B cell (primary cell): ENCODE results near the gene DTX3L. TPM values are rescaled to one million over a fixed set of nuclear protein-coding genes. Genes with fewer than 3 reads are reported as not detected.

Experiments used
- ATAC-seq: fragments of 200-7000 bp; cut with Tn5 transposase; one replicate; pipeline ENCODE4 v1.10.0; 2021; ENCODE audit warnings: low read depth, mild to moderate bottlenecking, moderate number of reproducible peaks, moderate library complexity
- CTCF ChIA-PET: fragments of 350-600 bp; sonication (Branson Sonifier 250); formaldehyde crosslinking; loops from one replicate; lab custom pipeline; 2021; ENCODE audit warnings: antibody characterized with exemption, inconsistent platforms; lab: Charles Lee
- POLR2A ChIA-PET: fragments of 350-600 bp; sonication (Branson Sonifier 250); formaldehyde crosslinking; loops from one replicate; lab custom pipeline; 2021; ENCODE audit warnings: antibody characterized with exemption; lab: Charles Lee
- DNase-seq: peaks from one replicate; pipeline ENCODE4 v3.0.0; 2013
- H2AFZ ChIP-seq: 2 replicates; pipeline ENCODE4 v1.6.1; 2012; ENCODE audit warnings: mild to moderate bottlenecking, low read depth, low read length; ENCODE audit not compliant: insufficient read depth, poor library complexity, severe bottlenecking
- H3K27ac ChIP-seq, 2 donors: 1 replicate in 1 of 2; 2 replicates in 1 of 2; pipeline ENCODE4 v1.5.1; 2012 to 2013; ENCODE audit warnings: low read length in 2 of 2, mild to moderate bottlenecking in 2 of 2, moderate library complexity in 1 of 2
- H3K27me3 ChIP-seq, 4 experiments: fragments of 200-600 bp in 1 of 4; sonication (generic) in 1 of 4; replicated peaks in 1 of 4; 1 replicate in 2 of 4; 2 replicates in 2 of 4; pipeline versions ENCODE4 v1.6.1 to v1.7.0; 2013 to 2016; ENCODE audit warnings: low read length in 3 of 4, mild to moderate bottlenecking in 2 of 4, mixed read lengths in 1 of 4, moderate library complexity in 1 of 4; ENCODE audit not compliant: insufficient read depth in 4 of 4, control insufficient read depth in 3 of 4; ENCODE audit errors: control extremely low read depth in 1 of 4
- H3K36me3 ChIP-seq, 2 experiments: replicated peaks in 1 of 2; 1 replicate in 1 of 2; 2 replicates in 1 of 2; pipeline versions ENCODE4 v1.6.1 to v1.7.1; 2013; ENCODE audit warnings: low read length in 1 of 2; ENCODE audit not compliant: insufficient read depth in 2 of 2, control insufficient read depth in 1 of 2; ENCODE audit errors: control extremely low read depth in 1 of 2, extremely low read depth in 1 of 2
- H3K4me1 ChIP-seq, 2 donors: fragments of 200-600 bp in 1 of 2; sonication (generic) in 1 of 2; 1 replicate in 1 of 2; 2 replicates in 1 of 2; pipeline versions ENCODE4 v1.5.1 to v1.6.1; 2013 to 2017; ENCODE audit warnings: low read length in 2 of 2; ENCODE audit not compliant: control insufficient read depth in 2 of 2, insufficient read depth in 2 of 2
- H3K4me2 ChIP-seq: replicated peaks from 2 replicates; pipeline ENCODE3; 2012; ENCODE audit warnings: mild to moderate bottlenecking, low read depth, low read length; ENCODE audit not compliant: poor library complexity, severe bottlenecking
- H3K4me3 ChIP-seq, 5 experiments: fragments of 200-600 bp in 1 of 5; sonication (generic) in 1 of 5; 1 replicate in 3 of 5; 2 replicates in 2 of 5; pipeline versions ENCODE4 v1.5.1 to v1.7.0; 2011 to 2016; ENCODE audit warnings: low read length in 4 of 5, mild to moderate bottlenecking in 4 of 5, low read depth in 2 of 5, control low read depth in 1 of 5, moderate library complexity in 1 of 5; ENCODE audit not compliant: insufficient read depth in 1 of 5; ENCODE audit errors: control extremely low read depth in 1 of 5, extremely low read depth in 1 of 5
- H3K79me2 ChIP-seq: fragments of 200-600 bp; sonication (generic); one replicate; pipeline ENCODE4 v1.6.0; 2016; ENCODE audit warnings: low read length; ENCODE audit not compliant: control insufficient read depth, insufficient read depth
- H3K9ac ChIP-seq: fragments of 200-600 bp; sonication (generic); 2 replicates; pipeline ENCODE4 v1.6.1; 2017; ENCODE audit warnings: mild to moderate bottlenecking, low read length, moderate library complexity
- H3K9me3 ChIP-seq, 3 donors: one replicate each; pipeline versions ENCODE4 v1.6.1 to v1.7.1; 2013; ENCODE audit warnings: low read length in 2 of 3; ENCODE audit not compliant: control insufficient read depth in 2 of 3, insufficient read depth in 1 of 3; ENCODE audit errors: control extremely low read depth in 1 of 3
- H4K20me1 ChIP-seq: 2 replicates; pipeline ENCODE4 v1.6.0; 2012; ENCODE audit warnings: mild to moderate bottlenecking, low read length; ENCODE audit not compliant: insufficient read depth, control insufficient read depth, poor library complexity, severe bottlenecking
- H3K27ac Mint-ChIP-seq: one replicate; pipeline ENCODE4 v1.8.0; 2021; ENCODE audit warnings: mixed read lengths
- H3K27me3 Mint-ChIP-seq: one replicate; pipeline ENCODE4 v1.8.0; 2021; ENCODE audit warnings: mixed read lengths
- H3K4me1 Mint-ChIP-seq: one replicate; pipeline ENCODE4 v1.8.0; 2021; ENCODE audit warnings: mixed read lengths
- H3K4me3 Mint-ChIP-seq: one replicate; pipeline ENCODE4 v1.8.0; 2021; ENCODE audit warnings: mixed read lengths
- H3K9me3 Mint-ChIP-seq: one replicate; pipeline ENCODE4 v1.8.0; 2022; ENCODE audit warnings: mixed read lengths; ENCODE audit not compliant: insufficient read depth
- CTCF ChIP-seq: fragments of 200-600 bp; IDR thresholded peaks from one replicate; pipeline ENCODE4 v1.8.0; 2022; ENCODE audit warnings: antibody characterized with exemption, mild to moderate bottlenecking
- EZH2 ChIP-seq: IDR thresholded peaks from 2 replicates; pipeline ENCODE4 v1.6.1; 2012; ENCODE audit warnings: borderline replicate concordance, low read depth, mild to moderate bottlenecking, moderate library complexity, low read length; ENCODE audit not compliant: insufficient read depth, poor library complexity, severe bottlenecking
- WGBS: methylation state at CpG from one replicate; pipeline ENCODE4 v1.1.5; 2013; ENCODE audit warnings: missing lambda C conversion rate; ENCODE audit not compliant: insufficient coverage; 5-methylcytosine and 5-hydroxymethylcytosine counted together
- intact Hi-C: fragments of 100-400 bp; cut with micrococcal nuclease; formaldehyde crosslinking; loops from one replicate; pipeline ENCODE4 v1.10.0; 2022
- polyA plus RNA-seq: library from polyadenylated mRNA; depleted of rRNA; stranded (reverse); fragments of >200 nt; gene quantifications from 2 replicates; pipeline ENCODE4 v1.2.3, GENCODE V29; 2012
- total RNA-seq, 2 donors: library from RNA; stranded (reverse); fragments of 120-200 nt in 1 of 2; gene quantifications; 1 replicate in 1 of 2; 2 replicates in 1 of 2; pipeline versions ENCODE4 v1.2.3 to v1.2.4, GENCODE V29; 2013 to 2022

DTX3L gene
- total and polyA plus RNA-seq, 2 donors (not counting 1 experiment from before 2014, with no cell fraction given): 8.1 to 41.1 TPM

DNA sequence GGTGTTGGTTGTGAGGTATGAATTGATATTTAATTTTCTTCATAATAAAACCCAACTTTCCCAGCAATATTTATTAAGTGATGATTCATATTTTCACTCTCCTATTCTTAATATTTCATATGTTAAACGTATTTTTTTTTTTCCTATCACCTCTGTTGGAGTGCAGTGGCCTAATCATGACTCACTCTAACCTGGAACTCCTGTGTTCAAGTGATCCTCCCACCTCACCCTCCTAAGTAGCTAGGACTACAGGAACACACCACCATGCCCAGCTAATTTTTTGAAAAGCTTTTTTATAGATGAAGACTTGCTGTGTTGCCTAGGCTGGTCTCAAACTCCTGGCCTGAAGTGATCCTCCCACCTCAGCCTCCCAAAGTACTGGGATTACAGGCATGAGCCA lies 22.0 kb downstream of the DTX3L start:
- Histone ChIP-seq H3K4me2 (no peak overlapping the region), H3K79me2 (peaks cover 100% of the 10 kb centered on the region), H3K9me3 (peaks cover 4 to 22% (median 12%) of the 10 kb centered on the region in 3 donors), H4K20me1 (peaks cover 16% of the 10 kb centered on the region), H3K4me3 (no peak overlapping the region), H3K27me3 (no peaks in the 10 kb centered on the region), H3K9ac (no peak overlapping the region), H3K36me3 (peaks cover 3 to 37% of the 10 kb centered on the region in 2 experiments), H3K4me1 (peaks cover 26 to 44% of the 10 kb centered on the region in 2 donors), H2AFZ (no peak overlapping the region), H3K27ac (peak overlapping the region; percentile 7 to 44)
- Mint-ChIP-seq H3K27ac (peak overlapping the region; percentile 62), H3K4me1 (peaks cover 68% of the 10 kb centered on the region), H3K9me3 (peaks cover 1% of the 10 kb centered on the region), H3K4me3 (no peak overlapping the region), H3K27me3 (no peaks in the 10 kb centered on the region)
- DNase-seq (no peak), ATAC-seq (no peak)
- ChIA-PET POLR2A (no interaction called here), CTCF (no interaction called here)
- TF ChIP-seq CTCF: no peak
- TF ChIP-seq EZH2: no peak
- intact Hi-C loops: no loop called here
- no CpG with 5 or more reads among the region's 1 CpG for WGBS

- Mint-ChIP-seq H3K9me3 (peaks cover 1% of the 10 kb centered on the region), H3K4me1 (peaks cover 67% of the 10 kb centered on the region), H3K4me3 (no peak overlapping the region), H3K27ac (peak overlapping the region; percentile 80), H3K27me3 (no peaks in the 10 kb centered on the region)
- Histone ChIP-seq H3K36me3 (peaks cover 1 to 34% of the 10 kb centered on the region in 2 experiments), H3K9ac (no peak overlapping the region), H3K4me2 (peak overlapping the region; percentile 2), H3K4me3 (no peak overlapping the region), H3K4me1 (peaks cover 26 to 41% of the 10 kb centered on the region in 2 donors), H3K27me3 (no peaks in the 10 kb centered on the region), H2AFZ (no peak overlapping the region), H3K27ac (peak overlapping the region in 1 of 2 donors; percentile 44), H4K20me1 (peaks cover 16% of the 10 kb centered on the region), H3K79me2 (peaks cover 100% of the 10 kb centered on the region), H3K9me3 (peaks cover 3 to 15% (median 12%) of the 10 kb centered on the region in 3 donors)
- TF ChIP-seq CTCF (no peak), EZH2 (no peak)
- POLR2A ChIA-PET: interaction anchor here (0.9 kb wide), 1 partner anchor 8 kb away, joined by 3 read pairs; no protein-coding TSS in a partner anchor
- CTCF ChIA-PET: interaction anchor here (1.0 to 1.3 kb wide), 2 partner anchors 8 to 93 kb away, joined by 3 to 4 read pairs; partner anchors contain the start of gene PARP14
- DNase-seq: no peak
- no peak for ATAC-seq
- intact Hi-C loops: no loop called here
These were observed 22.8 kb downstream of the DTX3L start for GRCh38 chr3:122586773-122587485.
